ENCODE results near the gene NXPE3.
"Not testable (repeated sequence)": the region's sequence is repeated elsewhere in the genome, so short reads cannot be mapped to it uniquely, and the experiment has no call there.

Gene NXPE3

DNA sequence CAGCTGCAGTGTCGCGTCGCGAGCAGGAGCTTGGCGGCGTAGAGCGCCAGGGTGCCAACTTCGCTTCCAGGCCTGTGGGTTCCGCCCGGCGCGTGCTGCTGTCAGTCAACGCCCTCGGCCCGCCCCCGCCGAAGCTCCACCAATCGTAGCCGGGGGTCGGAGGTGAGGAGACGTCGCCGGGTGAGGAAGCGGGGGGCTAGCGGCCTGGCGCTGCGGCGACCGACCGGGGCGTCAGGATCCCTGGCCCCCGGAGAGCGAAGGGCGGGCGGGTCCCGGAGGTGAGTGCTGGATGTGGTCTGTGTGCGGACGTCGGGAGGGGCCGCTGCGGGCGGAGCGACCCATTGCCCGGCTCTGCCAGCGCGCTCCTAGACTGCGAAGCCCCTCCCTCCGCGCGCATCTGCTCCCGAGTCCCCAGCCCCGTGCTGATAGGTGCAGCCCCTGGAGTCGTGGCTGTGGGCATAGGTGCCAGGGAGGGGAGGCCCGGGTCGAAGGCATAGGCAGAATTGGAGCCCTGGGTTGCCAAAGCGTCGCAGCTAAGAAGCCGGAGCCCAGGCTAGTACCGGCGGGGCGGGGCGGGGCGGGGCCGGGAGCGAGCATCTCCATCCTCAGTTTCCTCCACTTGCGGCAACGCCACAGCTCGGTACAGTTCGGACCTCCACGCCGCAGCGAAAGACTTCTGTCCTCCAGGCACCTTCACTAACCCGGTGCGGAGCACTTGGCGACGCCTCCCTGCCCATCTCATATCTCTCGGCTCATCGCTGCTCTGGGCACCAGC, at the start of gene NXPE3:
NXPE3 (plus strand) TSS at position 165 of the 775 bp plus-strand sequence. CDS start 6,386 bp downstream, outside the sequence.
- peak; percentile 92 to 93 for DNase-seq (ENCODE audit: low read depth in 2 of 2)

GRCh38 chr3:101729586-101729985, 49.4 kb upstream of the NXPE3 start:
- no peak for DNase-seq (ENCODE audit: low read depth in 2 of 2)

DNA sequence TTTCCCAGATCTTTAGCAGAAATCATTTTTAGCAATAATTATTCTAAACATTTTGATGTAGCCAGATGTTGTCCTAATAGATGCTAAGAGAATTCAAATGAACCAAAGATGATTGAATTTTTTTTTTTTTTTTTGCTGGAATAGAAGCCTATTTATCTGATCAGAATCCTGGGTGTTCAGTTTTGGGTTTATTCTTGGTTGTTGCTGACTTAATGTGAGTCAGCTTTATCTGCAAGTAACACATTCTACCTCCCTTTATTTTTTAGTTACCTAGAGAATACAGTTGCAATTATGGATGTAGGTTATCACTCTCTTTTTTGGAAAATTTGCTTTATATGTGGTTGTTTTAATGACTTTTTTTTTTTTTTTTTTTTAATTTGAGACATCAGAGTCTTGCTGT, 48.2 kb upstream of the NXPE3 start:
- DNase-seq (ENCODE audit: low read depth in 2 of 2) = no peak

- no peak for DNase-seq (ENCODE audit: low read depth in 2 of 2)
Measured at GRCh38 chr3:101732240-101732641, 46.8 kb upstream of the NXPE3 start.

DNA sequence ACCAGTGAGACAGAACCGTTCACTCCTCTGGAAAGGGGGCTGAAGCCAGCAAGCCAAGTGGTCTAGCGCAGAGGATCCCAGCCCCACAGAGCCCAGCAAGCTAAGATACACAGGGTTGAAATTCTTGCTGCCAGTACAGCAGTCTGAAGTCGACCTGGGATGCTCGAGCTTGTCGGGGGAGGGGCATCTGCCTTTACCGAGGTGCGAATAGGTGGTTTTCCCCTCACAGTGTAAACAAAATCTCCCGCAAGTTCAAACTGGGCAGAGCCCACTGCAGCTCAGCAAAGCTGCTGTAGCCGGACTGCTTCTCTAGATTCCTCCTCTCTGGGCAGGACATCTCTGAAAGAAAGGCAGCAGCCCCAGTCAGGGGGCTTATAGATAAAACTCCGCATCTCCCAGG, 43.2 kb upstream of the NXPE3 start:
- DNase-seq (ENCODE audit: low read depth in 2 of 2) = no peak

GRCh38 chr3:101741914-101742313, 37.1 kb upstream of the NXPE3 start:
- DNase-seq (ENCODE audit: low read depth in 2 of 2) = not testable (repeated sequence)

GRCh38 chr3:101744811-101745210, 34.2 kb upstream of the NXPE3 start:
- no peak for DNase-seq (ENCODE audit: low read depth in 2 of 2)

DNA sequence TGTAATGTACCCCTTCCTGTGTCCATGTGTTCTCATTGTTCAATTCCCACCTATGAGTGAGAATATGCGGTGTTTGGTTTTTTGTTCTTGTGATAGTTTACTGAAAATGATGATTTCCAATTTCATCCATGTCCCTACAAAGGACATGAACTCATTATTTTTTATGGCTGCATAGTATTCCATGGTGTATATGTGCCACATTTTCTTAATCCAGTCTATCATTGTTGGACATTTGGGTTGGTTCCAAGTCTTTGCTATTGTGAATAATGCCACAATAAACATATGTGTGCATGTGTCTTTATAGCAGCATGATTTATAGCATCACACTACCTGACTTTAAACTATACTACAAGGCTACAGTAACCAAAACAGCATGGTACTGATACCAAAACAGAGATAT, 33.1 kb upstream of the NXPE3 start:
- not testable (repeated sequence) for DNase-seq (ENCODE audit: low read depth in 2 of 2)

- peak in 1 of 2 donors; percentile 3 for DNase-seq (ENCODE audit: low read depth in 2 of 2)
Measured at GRCh38 chr3:101753386-101754113, 25.5 kb upstream of the NXPE3 start.

DNA sequence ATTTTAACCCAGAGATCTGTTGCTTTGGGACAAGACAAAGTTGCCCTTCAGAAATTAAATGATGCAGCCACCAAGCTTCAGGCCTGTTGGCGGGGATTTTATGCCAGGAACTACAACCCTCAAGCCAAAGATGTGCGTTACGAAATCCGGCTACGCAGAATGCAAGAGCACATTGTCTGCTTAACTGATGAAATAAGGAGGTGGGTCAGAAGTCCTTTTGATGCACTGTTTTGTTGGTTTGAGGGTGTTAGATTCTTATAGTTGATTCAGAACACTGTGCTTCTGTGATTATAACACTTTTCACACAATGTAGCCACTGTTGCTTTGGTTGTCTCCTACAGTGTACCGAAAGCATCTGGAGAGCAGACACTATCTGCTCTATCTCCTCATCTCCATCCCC, 20.8 kb upstream of the NXPE3 start:
- no peak for DNase-seq (ENCODE audit: low read depth in 2 of 2)

DNA sequence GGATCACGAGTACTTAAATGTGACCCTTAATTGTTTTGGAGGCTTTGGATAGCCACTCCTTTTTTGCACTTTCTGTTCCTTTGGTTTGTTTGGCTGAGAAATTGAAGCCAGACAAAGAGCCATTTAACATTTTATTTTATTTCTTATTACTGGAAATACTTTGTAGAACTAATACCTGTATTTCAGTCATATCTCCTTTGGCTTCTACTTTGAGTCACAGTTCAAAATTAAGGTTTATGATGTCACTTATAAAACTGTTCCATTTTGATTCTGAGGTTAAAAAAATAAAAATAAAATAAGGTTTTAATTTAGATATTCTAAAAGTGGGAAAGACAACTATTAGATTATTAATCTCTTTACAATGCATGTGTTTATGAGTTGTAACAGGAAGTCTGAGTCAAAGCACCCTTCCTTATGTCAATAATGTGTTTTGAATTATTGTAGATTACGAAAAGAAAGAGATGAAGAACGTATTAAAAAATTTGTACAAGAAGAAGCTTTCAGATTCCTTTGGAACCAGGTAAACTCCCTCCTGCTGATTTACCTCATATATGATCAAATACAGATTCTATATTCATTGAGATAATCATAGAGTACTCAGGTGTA, 16.9 kb upstream of the NXPE3 start:
- DNase-seq (ENCODE audit: low read depth in 2 of 2) = no peak

- not testable (repeated sequence) for DNase-seq (ENCODE audit: low read depth in 2 of 2)
Measured at GRCh38 chr3:101777745-101778281, 1.2 kb upstream of the NXPE3 start.

- no peak for DNase-seq (ENCODE audit: low read depth in 2 of 2)
Measured at GRCh38 chr3:101778385-101779046, 495 bp upstream of the NXPE3 start.

- no peak for DNase-seq (ENCODE audit: low read depth in 2 of 2)
Measured at GRCh38 chr3:101779822-101780381, 891 bp downstream of the NXPE3 start.

DNA sequence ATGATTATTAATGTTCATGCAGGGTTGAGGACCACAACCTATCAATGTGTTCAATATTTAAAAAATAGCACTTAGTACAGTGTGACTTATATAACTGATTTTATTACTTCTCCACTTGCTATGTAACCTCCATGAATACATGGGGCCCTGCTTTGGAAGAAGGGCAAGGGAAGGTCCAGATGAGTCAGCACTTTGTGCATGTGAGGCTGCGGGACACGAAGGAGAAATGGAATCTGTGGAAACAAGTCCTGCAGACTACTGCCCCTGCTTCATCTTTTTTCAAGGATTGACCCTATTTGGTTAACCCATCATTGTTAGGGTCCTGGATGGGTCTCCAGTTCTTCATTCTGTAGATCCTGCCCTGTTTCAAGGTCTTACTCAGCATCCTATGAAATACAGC, 1.6 kb downstream of the NXPE3 start:
- no peak for DNase-seq (ENCODE audit: low read depth in 2 of 2)

- no peak for DNase-seq (ENCODE audit: low read depth in 2 of 2)
Measured at GRCh38 chr3:101781166-101781565, 2.2 kb downstream of the NXPE3 start.

GRCh38 chr3:101784855-101785613, 6.0 kb downstream of the NXPE3 start:
- DNase-seq (ENCODE audit: low read depth in 2 of 2) = no peak

DNA sequence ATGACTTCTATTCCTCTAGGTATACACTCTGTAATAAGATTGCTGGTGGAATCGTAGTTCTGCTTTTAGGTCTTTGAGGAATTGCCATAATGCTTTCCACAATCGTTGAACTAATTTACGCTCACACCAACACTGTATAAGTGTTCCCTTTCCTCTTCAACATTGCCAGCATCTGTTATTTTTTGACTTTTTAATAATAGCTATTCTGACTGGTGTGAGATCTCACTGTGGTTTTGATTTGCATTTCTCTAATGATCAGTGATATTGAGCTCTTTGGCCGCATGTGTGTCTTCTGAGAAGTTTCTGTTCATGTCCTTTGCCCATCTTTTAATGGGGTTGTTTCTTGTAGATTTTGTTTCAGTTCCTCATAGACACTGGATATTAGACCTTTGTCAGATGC, 12.8 kb downstream of the NXPE3 start:
- DNase-seq (ENCODE audit: low read depth in 2 of 2) = no peak

- no peak for DNase-seq (ENCODE audit: low read depth in 2 of 2)
Measured at GRCh38 chr3:101796077-101796680, 17.2 kb downstream of the NXPE3 start.

- DNase-seq (ENCODE audit: low read depth in 2 of 2) = no peak
Measured at GRCh38 chr3:101801174-101801573, 22.2 kb downstream of the NXPE3 start.
